ENCODE measurements around the gene PRRC2B. TPM values are rescaled to one million over a fixed set of nuclear protein-coding genes. Genes with fewer than 3 reads are reported as not detected.

PRRC2B gene
- total and polyA plus RNA-seq, 8 donors, result 26.3 to 251 (median 71.8) TPM

- Histone ChIP-seq H3K4me1 (no peaks in the 10 kb centered on the region), H3K4me3 (no peak overlapping the region), H3K36me3 (peaks cover 66 to 100% (median 98%) of the 10 kb centered on the region in 4 donors), H3K27ac (no peak overlapping the region), H3K27me3 (no peaks in the 10 kb centered on the region), H3K9me3 (no peaks in the 10 kb centered on the region)
- intact Hi-C loops (cut with DNase I; ENCODE audit: low total_unique reads), result no loop called here
- 81 to 86% (median 82%) methylated on average over 4 of the region's 4 CpGs for WGBS, 5 donors
- TF ChIP-seq POLR2A (IDR thresholded peaks at IDR 0.05) (no peak), CTCF (IDR thresholded peaks at IDR 0.05) (no peak), POLR2AphosphoS5 (IDR thresholded peaks at IDR 0.05) (no peak), EP300 (IDR thresholded peaks at IDR 0.05) (no peak)
- no peak for DNase-seq
Measured at GRCh38 chr9:131439224-131439623, 45.3 kb downstream of the PRRC2B start.

- intact Hi-C loops (cut with DNase I; ENCODE audit: low total_unique reads), result no loop called here
- 57 to 74% (median 70%) methylated on average over 2 of the region's 2 CpGs for WGBS, 5 donors
- Histone ChIP-seq H3K27ac (no peak overlapping the region), H3K4me1 (no peaks in the 10 kb centered on the region), H3K4me3 (no peak overlapping the region), H3K36me3 (peaks cover 72 to 100% (median 99%) of the 10 kb centered on the region in 4 donors), H3K9me3 (no peaks in the 10 kb centered on the region), H3K27me3 (no peaks in the 10 kb centered on the region)
- TF ChIP-seq EP300 (IDR thresholded peaks at IDR 0.05) (no peak), POLR2AphosphoS5 (IDR thresholded peaks at IDR 0.05) (no peak), CTCF (IDR thresholded peaks at IDR 0.05) (no peak), POLR2A (IDR thresholded peaks at IDR 0.05) (no peak)
- DNase-seq, result no peak
Measured at GRCh38 chr9:131441441-131441840, 47.6 kb downstream of the PRRC2B start.

- Histone ChIP-seq H3K4me3 (no peak overlapping the region), H3K4me1 (no peaks in the 10 kb centered on the region), H3K9me3 (no peaks in the 10 kb centered on the region), H3K27me3 (no peaks in the 10 kb centered on the region), H3K36me3 (peaks cover 72 to 100% (median 99%) of the 10 kb centered on the region in 4 donors), H3K27ac (no peak overlapping the region)
- 46 to 66% (median 50%) methylated on average over 10 of the region's 10 CpGs for WGBS, 5 donors
- no peak for TF ChIP-seq CTCF (IDR thresholded peaks at IDR 0.05)
- TF ChIP-seq POLR2A (IDR thresholded peaks at IDR 0.05), result no peak
- no peak for TF ChIP-seq POLR2AphosphoS5 (IDR thresholded peaks at IDR 0.05)
- no peak for TF ChIP-seq EP300 (IDR thresholded peaks at IDR 0.05)
- intact Hi-C loops (cut with DNase I; ENCODE audit: low total_unique reads), result no loop called here
- no peak for DNase-seq
Measured at GRCh38 chr9:131442351-131442750, 48.5 kb downstream of the PRRC2B start.

- peaks cover 60 to 100% (median 99%) of the 10 kb centered on the region in 4 donors for H3K36me3 ChIP-seq
- 79 to 100% (median 94%) methylated on average over 2 of the region's 2 CpGs for WGBS, 5 donors
- intact Hi-C loops (cut with DNase I; ENCODE audit: low total_unique reads), result no loop called here
Measured at GRCh38 chr9:131443648-131444047, 49.8 kb downstream of the PRRC2B start.

More at GRCh38 chr9:131443648-131444047, 49.8 kb downstream of the PRRC2B start:
- H3K27ac ChIP-seq, result peak overlapping the region in 1 of 5 donors; percentile 2
- peaks cover 0 to 3% (median under 1%) of the 10 kb centered on the region in 4 donors for H3K4me1 ChIP-seq
- H3K4me3 ChIP-seq, result no peak overlapping the region
- DNase-seq, result no peak
- no peaks in the 10 kb centered on the region for H3K27me3 ChIP-seq
- TF ChIP-seq EP300 (IDR thresholded peaks at IDR 0.05) (no peak), POLR2AphosphoS5 (IDR thresholded peaks at IDR 0.05) (no peak), POLR2A (IDR thresholded peaks at IDR 0.05) (no peak), CTCF (IDR thresholded peaks at IDR 0.05) (no peak)
- H3K9me3 ChIP-seq, result no peaks in the 10 kb centered on the region

Data from stomach (tissue), 9 donors.